Activated T-helper 17 cell treated with anti-CD3 and anti-CD28 coated beads, Interleukin-2, amount 50 U/mL, for 72 hours (primary cell): ENCODE measurements around the gene IL6ST. TPM values are rescaled to one million over a fixed set of nuclear protein-coding genes. Genes with fewer than 3 reads are reported as not detected.
"Not testable (repeated sequence)": the region's sequence is repeated elsewhere in the genome, so short reads cannot be mapped to it uniquely, and the experiment has no call there.

Experiments
- ATAC-seq: fragments of 150-1000 bp; cut with Tn5 transposase; replicated peaks from 2 replicates; pipeline ENCODE4 v1.10.0; 2021; ENCODE audit warnings: mild to moderate bottlenecking, moderate library complexity
- H3K27ac Mint-ChIP-seq: one replicate; pipeline ENCODE4 v1.8.0; 2022; ENCODE audit warnings: mixed read lengths
- H3K27me3 Mint-ChIP-seq: one replicate; pipeline ENCODE4 v1.8.0; 2022; ENCODE audit warnings: mixed read lengths
- H3K36me3 Mint-ChIP-seq: one replicate; pipeline ENCODE4 v1.8.0; 2022; ENCODE audit warnings: low read depth, mild to moderate bottlenecking, mixed read lengths
- H3K4me1 Mint-ChIP-seq: one replicate; pipeline ENCODE4 v1.8.0; 2022; ENCODE audit warnings: mixed read lengths
- H3K4me3 Mint-ChIP-seq: one replicate; pipeline ENCODE4 v1.8.0; 2022; ENCODE audit warnings: mild to moderate bottlenecking, mixed read lengths
- H3K9me3 Mint-ChIP-seq: one replicate; pipeline ENCODE4 v1.8.0; 2022; ENCODE audit warnings: mixed read lengths
- total RNA-seq, 2 donors: library from RNA; stranded (reverse); gene quantifications; one replicate each; pipeline ENCODE4 v1.2.3, GENCODE V29; 2022

The IL6ST gene
- total RNA-seq, 2 donors from 2014 or later: 28.1 to 66.8 TPM

DNA sequence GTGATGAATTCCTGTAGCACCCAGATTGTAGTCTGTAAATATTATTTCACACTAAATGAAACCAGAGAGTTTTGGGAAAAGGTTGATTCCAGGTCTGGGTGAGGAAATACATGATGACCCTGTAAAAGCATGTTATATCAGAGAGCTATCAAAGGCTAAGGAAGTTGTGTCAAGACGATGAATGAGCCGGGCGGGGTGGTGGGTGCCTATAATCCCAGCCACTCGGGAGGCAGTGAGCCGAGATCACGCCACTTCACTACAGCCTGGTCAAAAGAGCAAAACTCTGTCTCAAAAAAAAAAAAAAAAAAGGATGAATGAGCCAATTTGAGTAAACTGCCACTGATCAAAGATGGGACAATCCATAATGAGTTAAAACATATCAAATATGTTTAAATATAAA lies 29.2 kb downstream of the IL6ST start:
- Mint-ChIP-seq H3K27ac (no peak overlapping the region), H3K36me3 (peaks cover 98% of the 10 kb centered on the region), H3K4me3 (no peak overlapping the region), H3K27me3 (no peaks in the 10 kb centered on the region), H3K4me1 (peaks cover 16% of the 10 kb centered on the region), H3K9me3 (no peaks in the 10 kb centered on the region)
- ATAC-seq: no peak

DNA sequence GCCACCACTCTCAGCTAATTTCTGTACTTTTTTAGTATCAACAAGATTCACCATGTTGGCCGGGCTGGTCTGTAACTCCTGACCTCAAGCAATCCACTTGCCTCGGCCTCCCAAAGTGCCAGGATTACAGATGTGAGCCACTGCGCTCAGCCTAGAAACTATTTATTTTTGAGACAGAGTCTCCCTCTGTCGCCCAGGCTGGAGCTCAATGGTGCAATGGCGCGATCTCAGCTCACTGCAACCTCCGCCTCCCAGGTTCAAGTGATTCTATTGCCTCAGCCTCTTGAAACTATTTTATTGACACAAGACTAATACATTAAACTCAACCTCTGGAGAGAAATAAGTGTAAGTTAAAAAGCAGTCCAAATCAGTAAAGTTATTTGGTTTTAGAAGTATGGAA lies 34.0 kb downstream of the IL6ST start:
- no peaks in the 10 kb centered on the region for H3K9me3 Mint-ChIP-seq
- ATAC-seq: no peak
- H3K4me1 Mint-ChIP-seq: peaks cover 5% of the 10 kb centered on the region
- H3K27ac Mint-ChIP-seq: peak overlapping the region; percentile 46
- peaks cover 98% of the 10 kb centered on the region for H3K36me3 Mint-ChIP-seq
- no peak overlapping the region for H3K4me3 Mint-ChIP-seq
- no peaks in the 10 kb centered on the region for H3K27me3 Mint-ChIP-seq

DNA sequence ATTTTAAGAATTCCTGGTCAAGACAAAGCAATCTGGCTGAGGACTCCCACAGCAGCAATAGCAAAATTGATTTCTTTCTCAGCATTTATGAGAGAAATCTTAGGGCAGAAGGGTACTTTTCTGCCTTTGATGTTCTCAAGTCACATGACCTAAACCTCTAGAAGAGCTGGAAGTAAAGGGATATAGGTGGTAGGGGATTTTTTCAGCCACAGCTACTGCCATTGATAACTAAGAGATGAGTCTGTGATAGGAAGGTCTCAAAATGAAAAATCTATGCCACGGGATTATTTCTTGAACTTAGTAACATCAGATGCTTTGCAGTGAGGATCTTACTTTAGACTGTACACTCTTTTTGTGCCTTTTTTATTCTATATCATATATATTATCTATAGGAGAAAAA lies 35.6 kb downstream of the IL6ST start:
- no peaks in the 10 kb centered on the region for H3K9me3 Mint-ChIP-seq
- peaks cover 98% of the 10 kb centered on the region for H3K36me3 Mint-ChIP-seq
- H3K27ac Mint-ChIP-seq: peak overlapping the region; percentile 49
- ATAC-seq: peak; percentile 72
- H3K4me1 Mint-ChIP-seq: peaks cover 5% of the 10 kb centered on the region
- no peaks in the 10 kb centered on the region for H3K27me3 Mint-ChIP-seq
- no peak overlapping the region for H3K4me3 Mint-ChIP-seq

DNA sequence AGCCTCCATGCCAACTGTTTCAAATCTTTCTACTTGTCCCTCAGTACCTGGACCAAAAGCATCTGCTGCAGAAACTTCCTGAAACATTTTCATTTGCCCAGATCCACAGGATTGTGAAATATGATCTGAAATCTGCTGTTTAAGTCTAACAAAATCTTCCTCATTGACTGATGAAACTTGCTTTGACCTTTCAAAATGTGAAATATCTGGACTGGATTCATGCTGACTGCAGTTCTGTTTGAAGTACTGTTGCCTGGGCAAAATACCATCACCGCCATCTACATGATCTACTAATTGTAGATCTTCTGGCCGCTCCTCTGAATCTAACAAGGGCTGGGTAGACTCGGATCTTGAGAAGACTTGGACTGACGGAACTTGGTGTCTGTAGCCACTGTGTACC lies 53.6 kb downstream of the IL6ST start:
- H3K27ac Mint-ChIP-seq, H3K4me3 Mint-ChIP-seq, H3K4me1 Mint-ChIP-seq, H3K9me3 Mint-ChIP-seq, ATAC-seq, H3K27me3 Mint-ChIP-seq: not testable (repeated sequence)
- H3K36me3 Mint-ChIP-seq: peaks cover 94% of the 10 kb centered on the region

DNA sequence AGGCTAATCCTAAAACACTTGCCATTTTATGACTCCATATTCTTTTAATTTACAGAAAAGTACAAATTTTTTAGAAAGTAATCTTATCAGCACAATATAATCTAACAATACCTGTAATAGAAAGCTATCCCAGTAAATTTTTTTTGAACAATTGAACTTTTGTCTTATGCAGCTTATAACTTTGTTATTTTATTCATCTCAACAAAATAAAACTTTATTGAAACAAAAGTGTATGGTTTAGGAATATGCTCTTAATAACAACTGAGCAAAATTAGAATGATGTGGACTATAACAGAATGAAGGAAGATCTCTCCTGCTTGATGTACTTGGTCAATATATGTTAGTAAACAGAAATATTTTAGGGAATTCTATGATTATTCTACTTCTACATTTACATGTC lies 57.2 kb downstream of the IL6ST start:
- not testable (repeated sequence) for H3K27me3 Mint-ChIP-seq, ATAC-seq, H3K4me1 Mint-ChIP-seq, H3K9me3 Mint-ChIP-seq, H3K4me3 Mint-ChIP-seq
- Mint-ChIP-seq H3K27ac (peak overlapping the region; percentile 5), H3K36me3 (peaks cover 76% of the 10 kb centered on the region)

DNA sequence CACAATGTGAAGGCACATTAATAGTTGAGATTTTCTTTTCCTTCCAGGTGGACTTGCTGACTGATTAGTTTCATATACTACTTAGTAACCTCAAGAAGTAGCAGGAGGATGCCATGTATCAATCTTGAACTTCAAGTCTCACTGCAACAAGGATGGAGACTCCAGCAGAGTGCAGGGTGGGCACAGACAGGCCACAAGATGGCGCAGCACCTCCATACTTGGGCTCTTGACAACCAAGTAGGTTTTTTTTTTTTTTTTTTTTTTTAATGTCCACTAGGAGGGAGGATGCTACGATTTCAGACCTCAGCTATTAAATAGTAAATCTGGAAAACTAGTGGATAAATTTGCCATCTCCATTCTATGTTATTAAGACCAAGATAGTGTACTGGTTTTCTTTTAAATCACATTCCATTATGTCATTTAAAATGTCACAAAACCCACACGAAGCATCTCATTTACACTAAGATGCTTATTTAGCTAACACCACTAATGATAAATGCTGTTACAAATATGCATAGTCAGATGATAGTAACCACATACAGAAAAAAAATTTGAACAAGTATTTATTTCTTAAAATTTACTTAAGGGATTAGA lies 58.6 kb downstream of the IL6ST start:
- no peaks in the 10 kb centered on the region for H3K9me3 Mint-ChIP-seq
- H3K4me1 Mint-ChIP-seq: no peaks in the 10 kb centered on the region
- H3K4me3 Mint-ChIP-seq: no peak overlapping the region
- peak; percentile 84 for ATAC-seq
- H3K27ac Mint-ChIP-seq: no peak overlapping the region
- no peaks in the 10 kb centered on the region for H3K27me3 Mint-ChIP-seq
- peaks cover 62% of the 10 kb centered on the region for H3K36me3 Mint-ChIP-seq

DNA sequence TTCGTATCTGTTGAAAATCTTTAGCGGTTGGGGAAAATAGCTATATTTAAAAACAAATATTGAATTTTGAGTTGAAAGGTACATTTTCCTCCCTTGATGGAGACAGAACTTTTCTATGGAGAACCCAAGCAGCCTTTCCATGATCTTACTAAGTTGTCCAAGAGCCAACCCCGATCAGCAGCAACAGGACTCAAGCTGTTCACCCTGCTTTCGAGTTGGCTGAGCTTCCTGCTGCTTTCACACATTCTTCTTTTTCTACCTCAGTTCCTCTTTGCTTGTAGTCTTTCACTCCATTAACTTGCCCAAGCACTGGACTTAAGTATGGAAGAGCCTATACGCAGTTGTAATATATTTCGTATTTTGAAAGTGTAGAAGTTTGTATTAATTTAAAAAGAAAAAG lies 59.4 kb downstream of the IL6ST start:
- peaks cover 54% of the 10 kb centered on the region for H3K36me3 Mint-ChIP-seq
- no peaks in the 10 kb centered on the region for H3K9me3 Mint-ChIP-seq
- H3K4me3 Mint-ChIP-seq: no peak overlapping the region
- no peaks in the 10 kb centered on the region for H3K27me3 Mint-ChIP-seq
- peak overlapping the region; percentile 28 for H3K27ac Mint-ChIP-seq
- no peak for ATAC-seq
- no peaks in the 10 kb centered on the region for H3K4me1 Mint-ChIP-seq

DNA sequence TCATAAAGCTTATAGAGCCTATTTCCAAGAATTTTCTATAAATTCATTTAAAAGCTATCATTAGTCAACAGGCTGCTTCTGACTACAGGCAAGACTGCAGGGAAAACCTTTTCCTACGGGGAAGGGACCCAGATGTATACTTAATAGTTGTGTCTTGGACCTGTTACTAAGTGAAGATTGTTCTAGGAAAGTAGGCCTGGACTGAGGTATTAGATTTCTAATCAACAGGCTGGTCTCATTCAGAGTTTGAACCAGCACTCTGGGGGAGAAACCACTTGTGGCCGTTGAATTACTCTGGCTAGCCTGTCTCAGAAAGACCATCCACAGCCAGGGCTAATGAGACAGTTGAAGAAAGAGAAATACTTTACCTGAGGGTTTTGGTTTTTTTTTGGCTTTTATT lies 60.0 kb downstream of the IL6ST start:
- peaks cover 47% of the 10 kb centered on the region for H3K36me3 Mint-ChIP-seq
- no peaks in the 10 kb centered on the region for H3K4me1 Mint-ChIP-seq
- H3K27me3 Mint-ChIP-seq: no peaks in the 10 kb centered on the region
- H3K9me3 Mint-ChIP-seq: no peaks in the 10 kb centered on the region
- H3K27ac Mint-ChIP-seq: no peak overlapping the region
- H3K4me3 Mint-ChIP-seq: no peak overlapping the region
- no peak for ATAC-seq

DNA sequence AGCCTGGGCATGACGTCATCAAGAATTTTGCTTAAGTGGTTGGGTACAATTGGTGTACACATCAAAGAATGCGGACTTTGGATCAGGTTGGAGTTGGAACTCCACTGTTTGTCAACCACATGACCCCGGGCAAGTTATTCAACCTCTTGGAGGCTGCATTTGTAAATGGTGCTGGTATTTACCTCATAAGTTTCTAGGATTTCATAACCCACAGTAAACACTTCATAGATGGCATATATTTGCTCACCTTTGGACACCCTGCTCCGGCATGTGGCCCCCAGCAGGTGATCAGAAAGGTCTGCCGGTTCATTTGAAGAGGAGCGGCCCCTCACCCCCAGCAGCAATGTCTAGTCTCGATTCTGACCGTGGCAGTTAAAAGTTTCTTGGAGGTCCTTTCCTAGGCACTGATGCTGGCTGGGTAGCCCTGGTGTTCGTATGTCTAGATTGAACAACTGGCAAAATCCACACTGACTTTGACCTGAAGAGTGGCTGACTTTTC lies 60.6 kb downstream of the IL6ST start:
- Mint-ChIP-seq H3K4me3 (no peak overlapping the region), H3K27ac (no peak overlapping the region), H3K9me3 (no peaks in the 10 kb centered on the region), H3K27me3 (no peaks in the 10 kb centered on the region), H3K4me1 (no peaks in the 10 kb centered on the region), H3K36me3 (peaks cover 42% of the 10 kb centered on the region)
- no peak for ATAC-seq

DNA sequence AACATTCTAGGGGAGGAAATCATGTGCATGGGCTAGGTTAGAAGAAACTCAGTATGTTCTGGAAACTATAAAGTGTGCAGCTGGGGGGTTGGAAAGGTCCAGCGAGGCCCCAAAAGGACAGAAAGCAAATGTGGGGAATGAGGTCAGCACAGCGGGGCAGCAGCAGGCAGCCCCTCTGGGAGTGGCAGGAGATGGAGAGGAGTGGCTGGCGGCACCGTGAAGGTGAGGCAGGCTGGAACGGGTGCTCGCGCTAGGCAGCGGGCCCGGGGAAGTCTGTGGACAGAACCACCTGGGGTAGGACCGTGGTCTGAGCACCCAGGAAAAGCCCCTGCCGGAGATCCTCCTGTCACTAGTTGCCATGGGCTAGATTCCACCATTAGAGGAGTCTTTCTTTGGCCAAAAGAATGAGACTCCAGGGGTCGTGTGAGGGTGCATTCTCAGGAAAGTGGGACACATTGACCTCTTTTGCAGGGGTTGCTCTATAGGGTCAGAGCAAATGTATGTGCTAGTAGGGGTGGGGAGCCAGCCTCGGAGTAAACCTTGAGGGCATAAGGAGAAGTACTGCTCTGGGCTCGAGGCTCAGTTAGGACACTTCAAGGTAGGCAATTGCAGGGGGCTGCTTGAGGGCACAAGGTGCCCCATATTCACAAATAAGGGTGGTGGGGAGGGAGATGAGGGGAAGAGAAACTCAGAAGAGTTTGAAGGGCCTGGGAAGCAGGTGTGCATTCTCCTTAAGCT lies 61.2 kb downstream of the IL6ST start:
- H3K27me3 Mint-ChIP-seq: no peaks in the 10 kb centered on the region
- H3K4me3 Mint-ChIP-seq: no peak overlapping the region
- H3K4me1 Mint-ChIP-seq: no peaks in the 10 kb centered on the region
- ATAC-seq: no peak
- peaks cover 36% of the 10 kb centered on the region for H3K36me3 Mint-ChIP-seq
- no peaks in the 10 kb centered on the region for H3K9me3 Mint-ChIP-seq
- no peak overlapping the region for H3K27ac Mint-ChIP-seq

DNA sequence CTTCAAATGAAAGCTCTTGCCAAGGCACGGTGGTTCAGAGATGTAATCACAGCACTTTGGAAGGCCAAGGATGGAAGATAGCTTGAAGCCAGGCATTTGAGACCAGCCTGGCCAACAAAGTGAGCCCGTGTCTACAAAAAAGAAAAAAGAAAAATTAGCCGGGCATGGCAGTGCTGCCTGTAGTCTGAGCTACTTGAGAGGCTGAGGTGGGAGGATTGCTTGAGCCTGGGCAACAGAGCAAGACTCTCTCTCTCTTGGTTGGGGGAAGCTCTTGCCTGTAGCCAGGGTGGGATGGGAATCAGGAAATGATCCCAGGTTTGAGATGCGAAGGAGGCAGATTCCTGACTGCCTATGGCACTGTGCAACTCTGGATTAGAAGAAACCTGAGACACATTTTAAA lies 62.1 kb downstream of the IL6ST start:
- Mint-ChIP-seq H3K36me3 (peaks cover 27% of the 10 kb centered on the region), H3K9me3 (no peaks in the 10 kb centered on the region), H3K4me1 (no peaks in the 10 kb centered on the region), H3K27ac (no peak overlapping the region), H3K27me3 (no peaks in the 10 kb centered on the region), H3K4me3 (no peak overlapping the region)
- no peak for ATAC-seq

DNA sequence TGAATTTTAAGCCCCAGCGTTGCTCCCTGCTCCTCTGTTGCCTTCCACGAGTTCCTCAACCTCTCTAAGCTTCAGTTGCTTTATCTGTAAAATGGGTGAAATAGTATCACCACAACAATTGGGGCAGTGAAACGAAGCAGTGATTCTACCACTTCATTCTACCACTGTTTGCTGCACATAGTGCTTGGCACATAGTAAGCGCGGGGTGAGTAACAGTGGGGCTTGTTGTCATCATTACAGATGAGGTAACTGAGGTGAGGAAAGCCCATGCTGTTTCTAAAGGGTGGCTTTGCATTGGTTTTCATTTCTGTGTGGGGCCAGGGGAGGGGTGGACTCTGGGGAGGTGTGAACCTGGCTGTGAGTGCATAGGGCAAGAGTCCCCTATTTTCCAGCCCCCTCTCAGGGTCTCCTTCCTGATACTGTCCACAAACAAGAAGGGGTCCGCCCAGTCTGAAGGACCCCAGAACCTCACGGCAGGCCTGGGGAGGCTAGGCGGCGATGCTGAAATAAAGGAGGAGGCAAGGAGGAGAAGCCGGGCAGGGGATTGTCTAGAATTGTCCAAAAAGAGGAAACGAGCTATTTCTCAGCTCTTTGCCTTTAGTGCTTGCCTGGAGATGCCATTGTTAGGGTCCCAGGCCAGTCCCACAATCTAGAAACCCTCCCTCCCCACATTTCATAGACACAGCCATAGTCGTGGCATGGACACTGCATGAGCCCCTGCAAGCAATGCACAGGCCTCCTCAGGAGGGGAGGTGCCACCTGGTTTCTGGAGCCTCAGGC lies 65.6 kb downstream of the IL6ST start:
- H3K27ac Mint-ChIP-seq: no peak overlapping the region
- ATAC-seq: no peak

DNA sequence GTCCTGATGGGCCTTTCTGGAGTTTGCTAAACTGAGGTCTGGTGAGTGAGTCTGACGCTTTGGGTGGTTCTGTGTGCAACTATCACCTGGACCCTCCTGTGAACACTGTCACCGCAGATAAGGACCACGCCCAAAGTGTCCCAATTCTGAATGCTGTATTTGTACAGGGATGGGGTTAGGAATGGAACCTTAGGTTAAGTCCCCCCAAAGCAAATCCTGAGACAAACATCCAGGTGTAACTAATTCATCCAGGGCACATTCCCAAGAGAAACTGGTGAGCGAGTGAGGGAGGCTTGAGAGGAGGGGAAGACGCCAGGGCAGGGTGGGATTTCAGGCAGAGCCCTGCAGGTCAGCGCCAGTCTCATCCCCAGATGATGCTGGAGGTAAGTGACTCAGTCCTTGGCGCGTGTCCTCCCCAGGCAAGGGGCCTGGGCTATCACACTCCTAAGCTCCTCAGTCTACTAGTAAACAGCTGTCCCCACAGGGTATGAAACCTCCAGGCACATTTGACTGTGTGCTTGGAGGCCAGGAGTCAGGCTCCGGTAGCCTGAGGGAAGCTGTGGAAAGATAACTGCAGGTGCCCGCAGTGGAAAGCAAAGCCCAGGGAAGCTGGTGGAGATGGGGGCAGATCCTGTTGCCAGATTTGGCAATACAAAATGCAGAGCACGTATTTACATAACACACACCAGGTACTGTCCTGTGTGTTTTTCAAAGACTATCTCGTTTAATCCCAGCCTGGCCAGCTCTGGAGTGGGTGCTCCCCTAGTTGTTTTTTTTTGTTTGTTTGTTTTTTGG lies 66.7 kb downstream of the IL6ST start:
- H3K4me1 Mint-ChIP-seq: peaks cover 8% of the 10 kb centered on the region

More for the DNA sequence above, 65.6 kb downstream of the IL6ST start:
- Mint-ChIP-seq H3K9me3 (no peaks in the 10 kb centered on the region), H3K27me3 (no peaks in the 10 kb centered on the region), H3K4me1 (no peaks in the 10 kb centered on the region), H3K4me3 (no peak overlapping the region), H3K36me3 (no peaks in the 10 kb centered on the region)

DNA sequence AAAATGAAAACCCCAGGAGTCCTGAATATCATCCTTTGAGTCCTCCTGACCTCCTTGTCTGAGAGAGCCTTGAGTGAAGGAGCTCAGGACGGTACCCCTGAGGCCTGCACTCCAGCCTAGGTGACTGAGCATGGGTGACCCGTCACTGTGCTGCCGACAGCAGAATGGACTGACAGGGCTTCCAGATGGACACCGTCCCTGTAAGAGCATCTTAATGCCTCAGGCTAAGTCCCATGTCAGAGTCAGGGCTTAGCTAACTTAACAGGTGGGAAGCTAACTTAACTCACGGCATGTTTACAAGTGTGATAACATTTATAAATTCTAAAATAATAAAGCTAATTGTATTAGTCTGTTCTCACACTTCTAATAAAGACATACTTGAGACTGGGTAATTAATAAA lies 68.3 kb downstream of the IL6ST start:
- H3K9me3 Mint-ChIP-seq: no peaks in the 10 kb centered on the region
- no peak for ATAC-seq
- H3K4me3 Mint-ChIP-seq: no peak overlapping the region
- peaks cover 8% of the 10 kb centered on the region for H3K4me1 Mint-ChIP-seq
- no peak overlapping the region for H3K27ac Mint-ChIP-seq
- H3K27me3 Mint-ChIP-seq: no peaks in the 10 kb centered on the region
- H3K36me3 Mint-ChIP-seq: no peaks in the 10 kb centered on the region

More for the DNA sequence above, 66.7 kb downstream of the IL6ST start:
- Mint-ChIP-seq H3K9me3 (no peaks in the 10 kb centered on the region), H3K27ac (no peak overlapping the region), H3K36me3 (no peaks in the 10 kb centered on the region), H3K4me3 (no peak overlapping the region), H3K27me3 (no peaks in the 10 kb centered on the region)
- no peak for ATAC-seq
